Posterior vena cava (tissue), 2 donors: Measurements from ENCODE around the gene BCL2L1. TPM values are rescaled to one million over a fixed set of nuclear protein-coding genes. Genes with fewer than 3 reads are reported as not detected.

ENCODE experiments used
- DNase-seq: peaks from one replicate; pipeline ENCODE4 v3.0.0-alpha.2; 2020; ENCODE audit warnings: low spot score
- intact Hi-C, 2 donors: fragments of 100-400 bp; cut with DNase I; formaldehyde crosslinking; loops; one replicate each; pipeline versions ENCODE4 v1.14.1 to v1.14.2; 2022 to 2023
- total RNA-seq, 2 donors: library from RNA; stranded (reverse); fragmentation: NEBNext Ultra II Directional; extraction: Animal tissue kit (Norgen Biotek cat#: 25700); gene quantifications; one replicate each; pipeline ENCODE4 v1.2.1, GENCODE V29; 2021
- donor health status: DM: yes; HTN: yes; CAD: no.
- donor health status: DM: yes; HTN: yes; CAD: no.

The BCL2L1 gene
- total RNA-seq, 2 donors from 2014 or later = 65.4 to 76.0 TPM

GRCh38 chr20:31712564-31713311, 9.9 kb downstream of the BCL2L1 start:
- peak; percentile 90 for DNase-seq
- intact Hi-C loops = no loop called here

GRCh38 chr20:31712112-31712553, 10.5 kb downstream of the BCL2L1 start:
- intact Hi-C loops = no loop called here
- DNase-seq = no peak

- intact Hi-C loops = no loop called here
- DNase-seq = no peak
These were observed 11.2 kb downstream of the BCL2L1 start for GRCh38 chr20:31711179-31712111.

GRCh38 chr20:31710423-31711108, 12.1 kb downstream of the BCL2L1 start:
- intact Hi-C loops = no loop called here
- DNase-seq = no peak

GRCh38 chr20:31709939-31710338, 12.7 kb downstream of the BCL2L1 start:
- intact Hi-C loops = no loop called here
- DNase-seq = no peak

- intact Hi-C loops = no loop called here
These were observed 13.7 kb downstream of the BCL2L1 start for GRCh38 chr20:31708736-31709534.

GRCh38 chr20:31707994-31708735, 14.5 kb downstream of the BCL2L1 start:
- peak; percentile 84 for DNase-seq
- intact Hi-C loops = no loop called here

More at GRCh38 chr20:31708736-31709534, 13.7 kb downstream of the BCL2L1 start:
- DNase-seq = no peak

- intact Hi-C loops = no loop called here
- DNase-seq = no peak
These were observed 15.4 kb downstream of the BCL2L1 start for GRCh38 chr20:31707258-31707615.

- no peak for DNase-seq
- intact Hi-C loops = no loop called here
These were observed 15.9 kb downstream of the BCL2L1 start for GRCh38 chr20:31706607-31707257.

GRCh38 chr20:31705598-31706597, 16.8 kb downstream of the BCL2L1 start:
- no peak for DNase-seq
- intact Hi-C loops = no loop called here

GRCh38 chr20:31705191-31705590, 17.5 kb downstream of the BCL2L1 start:
- no peak for DNase-seq
- intact Hi-C loops = no loop called here

GRCh38 chr20:31704225-31705119, 18.2 kb downstream of the BCL2L1 start:
- intact Hi-C loops = no loop called here

GRCh38 chr20:31701591-31701990, 21.1 kb downstream of the BCL2L1 start:
- intact Hi-C loops = no loop called here
- DNase-seq = no peak

More at GRCh38 chr20:31704225-31705119, 18.2 kb downstream of the BCL2L1 start:
- no peak for DNase-seq

- intact Hi-C loops = no loop called here
- no peak for DNase-seq
These were observed 21.9 kb downstream of the BCL2L1 start for GRCh38 chr20:31700747-31701146.

GRCh38 chr20:31699801-31700728, 22.6 kb downstream of the BCL2L1 start:
- intact Hi-C loops = no loop called here
- no peak for DNase-seq
